Ovary (tissue), 9 donors: ENCODE results near the gene C6orf132. TPM values are rescaled to one million over a fixed set of nuclear protein-coding genes. Genes with fewer than 3 reads are reported as not detected.

Experiments used
- DNase-seq, 5 donors: peaks; one replicate each; pipeline ENCODE4 v3.0.0-alpha.2; 2019 to 2020
- H3K27ac ChIP-seq, 2 donors: fragments of 200-600 bp; one replicate each; pipeline versions ENCODE4 v1.5.1 to v1.8.0; 2019 to 2022
- H3K27me3 ChIP-seq: fragments of 200-600 bp; one replicate; pipeline ENCODE4 v1.8.0; 2022
- H3K36me3 ChIP-seq: fragments of 200-600 bp; sonication (generic); one replicate; pipeline ENCODE4 v1.5.1; 2019
- H3K4me1 ChIP-seq: one replicate; pipeline ENCODE4 v1.8.1; 2013; ENCODE audit warnings: mild to moderate bottlenecking, moderate library complexity; ENCODE audit not compliant: insufficient read depth
- H3K4me3 ChIP-seq: fragments of 200-600 bp; sonication (generic); one replicate; pipeline ENCODE4 v1.5.1; 2017
- H3K9me3 ChIP-seq, 2 donors: fragments of 200-600 bp in 1 of 2; sonication (generic) in 1 of 2; one replicate each; pipeline versions ENCODE4 v1.5.1 to v1.8.1; 2013 to 2019; ENCODE audit warnings: mild to moderate bottlenecking in 1 of 2, moderate library complexity in 1 of 2
- CTCF ChIP-seq, 3 donors: fragments of 450-650 bp in 2 of 3; fragments of 200-600 bp in 1 of 3; IDR thresholded peaks; one replicate each; pipeline versions ENCODE4 v1.5.1 to v1.8.0; 2016 to 2022; ENCODE audit warnings: antibody characterized with exemption in 3 of 3, mild to moderate bottlenecking in 1 of 3
- EP300 ChIP-seq: sonication (generic); formaldehyde crosslinking; IDR thresholded peaks from one replicate; pipeline ENCODE4 v1.6.1; 2017; ENCODE audit warnings: antibody characterized with exemption
- POLR2A ChIP-seq: fragments of 450-650 bp; IDR thresholded peaks from one replicate; pipeline ENCODE4 v1.6.1; 2017; ENCODE audit warnings: antibody characterized with exemption, mild to moderate bottlenecking, moderate library complexity
- WGBS, 3 donors: extraction: QIAGEN DNeasy Blood & Tissue Kit in 1 of 3; methylation state at CpG; one replicate each; pipeline versions ENCODE4 v1.1.5 to v1.1.7; 2013 to 2017; 5-methylcytosine and 5-hydroxymethylcytosine counted together
- intact Hi-C, 4 donors: fragments of 100-400 bp; cut with DNase I; formaldehyde crosslinking; loops; one replicate each; pipeline versions ENCODE4 v1.11.0 to v1.15.1; 2022 to 2023
- polyA plus RNA-seq, 2 donors: library from polyadenylated mRNA; stranded (reverse); fragments of 200-250 nt in 1 of 2; fragments of 350-450 nt in 1 of 2; fragmentation: Illumina TruSeq in 1 of 2; extraction: RNeasy Lipid Tissue Mini Kit (QIAGEN cat#74804) in 1 of 2; gene quantifications; one replicate each; pipeline ENCODE4 v1.2.3, GENCODE V29; 2013 to 2014
- total RNA-seq, 7 donors: library from RNA; depleted of rRNA in 2 of 7; stranded (reverse); fragments of >200 nt in 2 of 7; fragmentation: NEBNext Ultra II Directional in 3 of 7; extraction: Animal tissue kit (Norgen Biotek cat#: 25700) in 3 of 7; gene quantifications; one replicate each; pipeline versions ENCODE4 v1.1.0 to v1.2.4, GENCODE V29; 2016 to 2023
- donor health status: DM: no; HTN: no; CAD: no; lungs with moderate emphysema.
- donor health status: DM: no; HTN: no; CAD: no.
- donor health status: Bipolar disorder and iron deficiency.
- donor health status: DM: yes; HTN: yes; CAD: no.
- donor health status: DM: no; HTN: no; CAD: no.
- donor health status: DM: yes; HTN: yes; CAD: no.

The C6orf132 gene
- total and polyA plus RNA-seq, 9 donors: 0.05 to 14.1 (median 1.1) TPM

- Histone ChIP-seq H3K36me3 (no peaks in the 10 kb centered on the region), H3K27ac (no peak overlapping the region), H3K4me3 (no peak overlapping the region), H3K4me1 (no peaks in the 10 kb centered on the region), H3K9me3 (no peaks in the 10 kb centered on the region), H3K27me3 (no peaks in the 10 kb centered on the region)
- intact Hi-C loops: no loop called here
- TF ChIP-seq POLR2A (no peak), CTCF (IDR thresholded peaks at IDR 0.05) (no peak), EP300 (no peak)
- no peak for DNase-seq
- WGBS, 3 donors: 62 to 66% (median 65%) methylated on average over 8 to 10 of the region's 10 CpGs
Observed at GRCh38 chr6:42118162-42119001, 24.0 kb downstream of the C6orf132 start.

- Histone ChIP-seq H3K4me3 (no peak overlapping the region), H3K4me1 (no peaks in the 10 kb centered on the region), H3K27me3 (no peaks in the 10 kb centered on the region), H3K27ac (no peak overlapping the region), H3K9me3 (no peaks in the 10 kb centered on the region), H3K36me3 (no peaks in the 10 kb centered on the region)
- intact Hi-C loops: no loop called here
- WGBS, 3 donors: 80 to 87% (median 80%) methylated on average over 3 of the region's 3 CpGs
- TF ChIP-seq POLR2A: no peak
- no peak for TF ChIP-seq EP300
- no peak for TF ChIP-seq CTCF (IDR thresholded peaks at IDR 0.05)
- no peak for DNase-seq
Observed at GRCh38 chr6:42117843-42118161, 24.6 kb downstream of the C6orf132 start.

- WGBS, 3 donors: 82 to 85% (median 83%) methylated on average over 5 of the region's 5 CpGs
- no peaks in the 10 kb centered on the region for H3K27me3 ChIP-seq
Observed at GRCh38 chr6:42113936-42114636, 28.3 kb downstream of the C6orf132 start.

GRCh38 chr6:42112351-42112750 is 30.1 kb downstream of the C6orf132 start:
- TF ChIP-seq POLR2A: no peak
- TF ChIP-seq CTCF (IDR thresholded peaks at IDR 0.05): no peak
- TF ChIP-seq EP300: no peak

More at GRCh38 chr6:42113936-42114636, 28.3 kb downstream of the C6orf132 start:
- Histone ChIP-seq H3K4me1 (no peaks in the 10 kb centered on the region), H3K36me3 (no peaks in the 10 kb centered on the region), H3K9me3 (no peaks in the 10 kb centered on the region), H3K4me3 (no peak overlapping the region), H3K27ac (no peak overlapping the region)
- intact Hi-C loops: no loop called here
- TF ChIP-seq EP300: no peak
- no peak for TF ChIP-seq CTCF (IDR thresholded peaks at IDR 0.05)
- TF ChIP-seq POLR2A: no peak
- DNase-seq: no peak

More at GRCh38 chr6:42112351-42112750, 30.1 kb downstream of the C6orf132 start:
- no peaks in the 10 kb centered on the region for H3K9me3 ChIP-seq
- intact Hi-C loops: no loop called here
- no peaks in the 10 kb centered on the region for H3K36me3 ChIP-seq
- H3K4me1 ChIP-seq: no peaks in the 10 kb centered on the region
- 91 to 93% (median 92%) methylated on average over 1 of the region's 1 CpG for WGBS, 3 donors
- H3K27ac ChIP-seq: no peak overlapping the region
- DNase-seq: no peak
- H3K4me3 ChIP-seq: no peak overlapping the region
- no peaks in the 10 kb centered on the region for H3K27me3 ChIP-seq
